ENCODE results near the gene SOX15.
"Not testable (repeated sequence)": the region's sequence is repeated elsewhere in the genome, so short reads cannot be mapped to it uniquely, and the experiment has no call there.

The SOX15 gene

DNA sequence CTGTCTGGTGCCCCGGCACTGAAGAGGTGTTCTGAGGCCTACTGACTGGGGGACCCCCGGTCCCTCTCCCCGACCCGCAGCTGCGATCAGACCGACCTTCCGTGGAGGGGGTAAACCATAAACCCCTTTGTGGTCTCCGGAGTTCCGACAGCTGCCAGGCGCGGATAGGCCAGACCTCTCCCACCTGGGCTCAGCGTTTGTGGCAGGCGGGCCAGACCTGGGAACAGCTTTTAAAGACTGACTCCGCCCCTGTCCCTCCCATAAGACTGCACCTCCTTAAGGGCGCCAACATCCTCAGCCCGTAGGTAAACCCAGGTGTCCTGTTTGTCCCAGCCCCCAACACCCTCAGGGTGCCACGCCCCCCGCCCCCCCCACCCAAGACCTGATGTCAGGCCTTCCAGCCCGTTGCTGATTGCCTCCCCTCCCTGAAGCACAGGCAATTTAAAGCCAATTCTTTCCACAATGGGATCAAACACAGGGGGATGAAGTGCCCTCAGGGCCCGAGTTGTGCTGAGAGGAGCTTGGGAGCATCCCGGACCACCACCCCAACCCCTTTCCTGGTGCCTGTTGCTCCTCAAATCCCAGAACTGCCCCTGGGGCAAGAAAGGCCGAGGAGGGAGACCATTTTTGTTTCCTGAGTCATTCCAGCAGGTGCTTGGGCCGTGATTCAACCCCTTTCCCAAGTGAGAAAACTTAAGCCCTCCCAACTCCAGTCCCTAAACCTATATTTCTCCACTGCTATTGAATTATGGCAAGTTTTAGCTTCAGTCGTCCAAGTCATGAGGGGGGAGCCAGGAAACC lies at the start of gene SOX15:
Gene SOX15 (minus strand): TSS at position 204 of the 801 bp plus-strand sequence. CDS start 418 bp downstream, outside the sequence.
- no peak for DNase-seq

DNA sequence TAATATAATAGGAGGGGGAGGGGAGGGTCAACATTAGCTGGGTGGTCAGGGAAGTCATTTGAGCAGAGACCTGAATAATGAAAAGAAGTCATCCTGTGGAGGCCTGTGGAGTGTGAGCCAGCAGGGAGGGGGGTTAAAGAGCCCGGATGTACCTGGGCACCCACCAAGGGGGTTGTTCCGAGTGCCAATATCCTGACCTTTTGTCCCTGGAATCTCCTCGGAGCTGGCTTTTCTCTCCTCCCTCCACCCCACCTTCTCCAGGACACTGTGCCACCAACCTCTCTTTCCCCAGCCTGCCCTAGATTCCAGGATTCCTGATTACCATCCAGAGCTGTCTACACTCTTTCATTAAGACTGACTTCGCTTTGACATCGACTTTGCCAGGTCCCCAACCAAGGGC lies 46.3 kb upstream of the SOX15 start:
- DNase-seq = no peak

DNA sequence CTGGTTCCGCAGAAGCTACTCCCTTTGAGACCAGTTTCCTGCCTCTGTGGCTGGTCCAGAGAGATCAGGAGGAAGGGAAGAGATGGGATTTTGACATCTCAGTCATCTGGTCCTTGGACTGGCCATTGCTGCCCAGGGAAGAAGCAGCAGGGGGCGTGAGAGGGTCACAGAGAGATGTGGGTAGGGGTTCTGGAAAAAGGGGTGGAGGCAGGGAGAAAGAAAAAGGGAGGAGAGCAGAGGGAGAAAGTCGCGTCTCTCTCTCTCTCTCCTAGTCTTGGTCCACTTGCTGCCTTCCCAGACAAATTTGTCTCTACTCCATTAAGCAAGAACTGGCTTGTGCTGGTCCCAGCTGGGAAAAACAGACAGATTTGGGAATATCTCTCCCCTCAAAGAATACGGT lies 44.5 kb upstream of the SOX15 start:
- DNase-seq = no peak

DNA sequence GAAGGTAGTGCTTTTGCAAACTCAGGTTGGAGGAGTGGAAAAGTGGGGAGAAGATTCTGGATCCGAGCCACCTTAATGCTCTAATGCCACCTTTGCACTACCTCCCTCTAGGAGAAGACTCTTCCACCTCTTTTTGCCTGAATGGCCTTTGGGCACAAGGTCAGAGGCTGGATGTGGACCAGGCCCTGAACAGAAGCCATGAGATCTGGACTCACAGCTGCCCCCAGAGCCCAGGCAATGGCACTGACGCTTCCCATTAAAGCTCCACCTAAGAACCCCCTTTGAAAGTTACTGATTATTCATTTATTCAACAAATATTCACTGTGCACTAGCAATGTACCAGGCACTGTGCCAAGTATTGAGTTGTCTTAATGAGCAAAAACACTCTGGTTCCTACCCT lies 43.2 kb upstream of the SOX15 start:
- no peak for DNase-seq

DNA sequence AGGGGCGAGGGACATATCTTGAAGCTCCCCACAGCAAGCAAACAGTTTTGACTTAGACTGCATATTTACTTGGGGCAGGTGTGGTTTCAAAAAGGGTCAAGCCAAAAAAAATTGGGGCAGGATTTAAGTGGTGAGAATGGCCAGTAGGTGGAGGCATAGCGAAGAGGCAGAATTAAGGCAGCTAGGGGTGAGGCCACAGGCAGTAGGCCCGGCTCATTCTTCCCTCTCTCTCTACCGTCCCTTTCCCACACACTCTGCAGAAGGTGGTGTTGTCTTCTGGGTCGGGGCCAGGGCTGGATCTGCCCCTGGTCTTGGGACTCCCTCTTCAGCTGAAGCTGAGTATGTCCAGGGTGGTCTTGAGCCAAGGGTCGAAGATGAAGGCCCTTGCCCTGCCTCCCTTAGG lies 42.6 kb upstream of the SOX15 start:
- DNase-seq = no peak

DNA sequence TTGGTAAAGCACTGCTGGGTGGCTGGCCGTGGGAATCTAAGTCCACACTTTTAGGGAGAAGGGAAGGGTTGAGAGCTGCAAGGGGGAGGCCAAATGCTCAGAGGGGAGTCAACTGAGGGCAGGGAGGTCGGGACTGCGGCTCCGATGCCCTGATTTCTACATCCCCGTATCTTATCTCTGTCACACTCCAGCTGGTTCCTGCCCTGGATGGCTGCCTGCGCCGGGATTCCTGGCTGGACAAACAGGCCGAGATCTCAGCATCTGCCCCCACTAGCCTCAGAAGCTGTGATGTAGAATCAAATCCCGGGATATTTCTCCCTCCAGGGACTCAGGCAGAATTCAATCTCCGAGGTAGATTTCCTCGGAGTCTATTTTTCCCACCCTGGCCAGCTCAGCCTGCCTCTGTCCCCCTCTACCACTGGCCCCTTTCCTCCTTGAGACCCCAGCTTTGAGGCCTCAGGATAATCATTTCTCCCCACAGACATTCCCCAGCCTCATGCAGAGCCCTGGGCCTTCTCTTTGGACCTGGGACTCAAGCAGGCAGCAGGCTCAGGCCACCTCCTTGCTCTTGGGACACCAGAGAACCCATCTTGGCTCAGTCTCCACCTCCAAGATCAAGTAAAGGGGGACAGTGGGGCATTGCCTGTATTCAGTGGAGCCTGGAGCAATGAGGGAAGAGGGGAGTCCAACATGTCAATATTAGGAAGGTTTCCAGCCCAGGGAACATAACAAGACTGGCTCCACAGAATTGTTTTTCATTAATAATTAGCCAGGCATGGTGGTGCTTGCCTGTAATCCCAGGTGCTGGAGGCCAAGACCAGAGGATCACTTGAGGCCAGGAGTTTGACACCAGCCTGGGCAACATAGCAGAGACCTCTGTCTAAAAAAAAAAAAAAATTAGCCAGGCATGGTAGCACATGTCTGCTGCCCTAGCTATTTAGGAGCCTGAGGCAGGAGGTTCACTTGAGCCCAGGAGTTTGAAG lies 41.8 kb upstream of the SOX15 start:
- DNase-seq = no peak

DNA sequence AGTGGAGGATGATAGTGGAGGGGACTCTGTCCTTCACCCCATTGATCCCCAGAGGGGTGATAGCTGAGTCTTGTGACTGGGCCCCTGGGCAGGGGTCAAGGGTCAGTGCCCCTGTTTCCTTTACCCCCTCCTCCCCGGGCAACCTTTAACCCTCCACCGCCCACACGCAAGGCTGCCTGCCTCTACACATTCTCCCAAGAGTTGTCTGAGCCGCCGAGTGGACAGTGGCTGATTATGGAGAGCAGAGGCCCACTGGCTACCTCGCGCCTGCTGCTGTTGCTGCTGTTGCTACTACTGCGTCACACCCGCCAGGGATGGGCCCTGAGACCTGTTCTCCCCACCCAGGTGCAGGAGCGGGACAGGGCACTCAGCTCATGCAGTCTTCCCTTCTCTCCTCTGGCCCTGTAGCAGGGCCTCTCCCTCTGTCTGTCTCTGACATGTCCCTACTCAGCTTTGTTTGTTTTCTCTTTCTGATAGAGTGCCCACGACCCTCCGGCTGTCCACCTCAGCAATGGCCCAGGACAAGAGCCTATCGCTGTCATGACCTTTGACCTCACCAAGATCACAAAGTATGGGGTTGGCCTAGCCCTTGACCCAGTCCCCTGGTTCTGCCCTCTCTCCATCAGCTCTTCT lies 40.2 kb upstream of the SOX15 start, which contains the start of gene SHBG:
Gene SHBG (plus strand): TSS at position 197 of the 633 bp plus-strand sequence. CDS start 38 bp downstream, at position 235.
- no peak for DNase-seq

DNA sequence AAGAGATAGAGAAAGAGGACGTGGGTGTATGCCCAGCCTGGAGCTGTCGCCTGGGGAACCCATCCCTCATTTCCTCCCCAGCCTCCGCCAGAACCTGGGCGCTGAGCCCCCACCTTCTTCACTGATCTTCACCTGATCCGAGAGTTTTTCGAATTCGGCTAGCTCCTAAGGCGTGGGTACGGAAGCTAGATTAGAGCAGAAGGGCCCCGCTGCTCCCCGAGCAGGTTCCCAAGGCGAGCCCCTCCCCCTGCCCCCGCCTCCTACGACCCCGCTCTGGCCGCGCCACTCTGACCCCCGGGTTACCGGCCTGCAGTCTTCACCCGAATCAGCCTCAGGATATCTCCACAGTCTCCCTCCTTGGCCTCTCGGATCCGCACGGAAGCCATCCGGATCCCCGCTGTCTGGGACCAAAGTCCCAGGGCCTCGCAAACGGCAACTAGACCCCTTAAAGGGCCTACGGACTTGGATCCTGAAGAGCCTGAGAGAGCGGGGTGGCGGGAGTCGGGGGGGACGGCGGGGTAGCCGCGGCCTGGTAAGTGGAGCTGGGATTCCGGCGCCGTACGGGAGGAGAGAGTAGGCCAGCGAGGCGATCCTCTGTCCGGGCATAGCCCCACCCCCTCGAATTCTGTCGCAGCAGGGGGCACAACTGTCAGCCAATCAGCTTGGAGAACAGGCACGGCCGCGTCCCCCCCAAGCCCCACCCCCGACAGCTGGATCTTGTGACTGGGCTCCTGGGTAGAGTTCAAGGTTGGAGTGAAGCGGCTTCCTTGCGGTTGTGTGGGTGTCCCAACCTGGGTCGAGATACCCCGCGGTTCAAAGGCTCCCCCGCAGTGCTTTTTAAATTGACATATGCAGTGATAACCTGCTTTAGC lies 37.6 kb upstream of the SOX15 start, which contains the start of gene SAT2:
Gene SAT2 (minus strand): TSS at position 572 of the 872 bp plus-strand sequence. CDS start 186 bp downstream, at position 386.
- peak; percentile 58 for DNase-seq

DNA sequence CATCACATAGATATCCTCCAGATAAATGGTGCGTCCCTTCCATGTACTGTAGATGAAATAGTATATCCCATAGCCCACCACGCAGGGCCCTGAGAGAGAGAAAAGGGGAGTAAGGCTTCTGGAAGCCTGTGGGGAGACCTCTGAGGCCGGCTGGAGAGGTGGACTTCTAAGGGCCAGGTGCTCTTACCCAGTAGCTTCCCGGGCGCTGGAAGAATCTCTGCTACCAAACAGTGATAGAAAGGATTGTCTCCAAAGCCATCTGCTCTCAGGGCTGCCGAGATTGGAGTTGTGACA lies 37.0 kb upstream of the SOX15 start:
- DNase-seq = no peak

DNA sequence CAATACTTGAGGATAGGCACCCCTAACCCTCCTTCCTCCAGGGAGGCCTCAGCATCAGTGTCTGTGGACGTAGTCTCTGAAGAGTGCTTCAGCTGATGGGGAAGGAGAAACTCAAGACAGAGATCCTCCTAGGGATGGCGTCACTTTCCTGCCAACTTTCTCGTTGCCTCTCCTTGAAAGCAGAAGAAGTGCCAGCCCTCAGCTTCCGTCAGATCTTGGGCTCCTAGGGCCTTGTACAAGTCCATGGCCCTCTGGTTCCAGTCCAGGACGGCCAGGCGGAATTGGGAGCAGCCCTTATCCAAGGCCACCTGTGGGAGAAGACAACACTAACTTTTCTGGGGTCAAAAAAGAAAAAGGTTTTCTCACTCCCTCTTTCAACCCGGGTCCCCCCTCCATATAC lies 36.4 kb upstream of the SOX15 start:
- no peak for DNase-seq

DNA sequence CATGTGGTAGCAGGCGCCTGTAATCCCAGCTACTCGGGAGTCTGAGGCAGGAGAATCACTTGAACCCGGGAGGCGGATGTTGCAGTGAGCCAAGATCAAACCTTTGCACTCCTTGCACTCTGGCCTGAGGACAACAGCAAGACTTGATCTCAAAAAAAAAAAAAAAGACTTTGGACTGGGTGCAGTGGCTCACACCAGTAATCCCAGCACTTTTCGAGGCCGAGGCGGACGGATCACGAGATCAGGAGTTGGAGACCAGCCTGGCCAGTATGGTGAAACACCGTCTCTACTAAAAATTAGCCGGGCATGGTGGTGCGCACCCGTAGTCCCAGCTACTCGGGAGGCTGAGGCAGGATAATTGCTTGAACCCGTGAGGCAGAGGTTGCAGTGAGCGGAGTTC lies 35.9 kb upstream of the SOX15 start:
- DNase-seq = not testable (repeated sequence)

DNA sequence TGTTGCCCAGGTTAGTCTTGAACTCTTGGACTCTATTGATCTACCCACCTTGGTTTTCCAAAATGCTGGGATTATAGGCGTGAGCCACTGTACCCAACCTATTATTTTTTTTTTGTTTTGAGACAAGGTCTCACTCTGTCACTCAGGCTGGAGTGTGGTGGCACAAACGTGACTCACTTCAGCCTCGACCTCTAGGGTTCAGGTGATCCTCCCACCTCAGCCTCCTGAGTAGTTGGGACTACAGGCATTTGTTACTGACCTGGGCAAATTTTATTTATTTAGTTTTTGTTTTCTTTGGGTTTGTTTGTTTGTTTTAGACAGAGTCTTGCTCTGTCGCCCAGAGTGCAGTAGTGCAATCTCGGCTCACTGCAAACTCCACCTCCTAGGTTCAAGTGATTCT lies 33.8 kb upstream of the SOX15 start:
- no peak for DNase-seq

DNA sequence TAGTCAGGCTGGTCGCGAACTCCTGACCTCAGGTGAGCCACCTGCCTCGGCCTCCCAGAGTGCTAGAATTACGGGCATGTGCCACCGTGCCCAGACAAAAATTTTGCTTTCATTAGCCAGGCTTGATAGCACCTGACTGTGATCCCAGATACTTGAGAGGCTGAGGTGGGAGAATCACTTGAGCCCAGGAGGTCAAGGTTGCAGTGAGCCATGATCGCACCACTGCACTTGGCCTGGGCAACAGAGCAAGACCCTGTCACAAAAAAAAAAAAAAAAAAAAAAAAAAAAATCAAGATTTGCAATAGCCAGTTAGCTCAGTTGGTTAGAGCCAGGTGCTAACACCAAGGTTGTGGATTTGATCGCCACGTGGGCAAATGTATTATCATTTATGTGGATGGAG lies 30.9 kb upstream of the SOX15 start:
- DNase-seq = no peak

DNA sequence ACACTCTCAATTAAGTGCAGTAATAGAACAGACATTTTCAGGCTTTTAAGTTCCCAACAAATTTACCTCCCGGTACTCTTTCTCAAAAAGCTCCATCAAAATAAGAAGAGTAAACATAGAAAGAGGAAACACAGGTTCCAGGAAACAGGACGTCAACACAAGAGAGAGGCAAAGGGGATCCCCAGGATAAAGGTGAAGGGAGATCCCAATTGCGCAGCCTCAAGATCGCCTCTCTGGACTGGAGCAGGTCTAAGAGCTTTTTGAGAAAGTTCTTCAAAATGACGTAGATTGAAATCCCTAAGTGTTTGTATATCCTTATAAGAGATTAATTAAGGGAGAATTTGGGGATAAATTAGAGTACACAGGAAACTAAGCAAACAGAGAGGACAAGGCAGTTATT lies 28.7 kb upstream of the SOX15 start:
- DNase-seq = no peak

DNA sequence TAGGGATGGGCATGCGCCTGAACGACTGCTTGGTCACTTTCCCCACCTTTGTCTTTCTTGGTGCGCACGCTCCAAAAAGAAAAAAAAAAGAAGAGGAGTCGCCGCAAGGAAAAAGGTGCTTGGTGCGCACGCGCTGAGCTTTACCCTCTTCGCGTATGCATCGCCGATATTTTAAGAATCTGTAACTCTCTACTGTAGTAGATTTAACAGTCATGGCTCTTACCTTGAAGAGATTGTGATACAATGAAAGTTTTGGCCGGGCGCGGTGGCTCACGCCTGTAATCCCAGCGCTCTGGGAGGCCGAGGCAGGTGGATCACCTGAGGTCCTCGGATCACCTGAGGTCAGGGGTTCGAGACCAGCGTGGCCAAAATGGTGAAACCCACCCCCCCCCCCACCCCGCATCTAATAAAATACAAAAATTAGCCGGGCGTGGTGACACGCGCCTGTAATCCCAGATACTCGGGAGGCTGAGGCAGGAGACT lies 25.4 kb upstream of the SOX15 start:
- no peak for DNase-seq

DNA sequence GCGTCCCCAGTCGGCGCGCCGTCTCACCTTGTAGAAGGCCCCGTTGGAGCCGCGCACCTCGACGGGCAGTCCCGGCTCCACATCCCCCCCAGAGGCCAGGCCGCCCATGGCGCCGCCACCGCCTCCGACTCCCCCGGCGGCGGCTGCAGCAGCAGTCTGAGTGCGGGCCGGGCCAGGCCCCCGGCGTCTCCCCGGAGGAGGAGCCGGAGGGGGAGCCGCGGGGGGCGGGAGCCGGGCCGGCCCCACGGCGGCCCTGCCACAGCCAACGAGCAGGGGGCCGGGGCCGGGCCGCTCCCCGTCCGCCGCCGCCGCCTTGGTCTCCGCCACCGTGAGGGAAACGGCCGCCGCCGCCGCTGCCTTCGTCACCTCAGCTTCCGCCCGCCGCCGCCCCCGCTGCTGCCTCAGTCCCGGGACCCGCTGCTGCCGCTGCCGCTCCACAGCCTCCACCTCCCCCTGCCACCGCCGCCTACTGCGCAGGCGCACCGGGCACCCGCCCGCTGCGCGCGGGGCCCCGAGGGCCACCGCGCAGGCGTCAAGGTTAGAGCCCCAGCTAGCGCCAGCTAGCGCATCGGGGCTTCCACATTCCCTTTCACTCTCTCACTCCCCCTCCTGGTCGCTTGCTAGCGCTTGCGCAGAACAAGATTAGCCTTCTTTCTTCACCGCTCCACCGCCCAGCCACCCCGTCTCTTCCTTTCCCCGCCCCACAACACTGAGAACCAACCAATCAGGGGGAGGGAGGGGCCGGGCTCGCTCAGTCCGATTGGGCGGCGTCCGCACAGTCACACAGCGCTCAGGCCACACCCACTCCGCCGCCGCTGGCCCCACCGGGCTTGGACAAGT lies 24.8 kb upstream of the SOX15 start, which contains the start of gene FXR2:
Gene FXR2 (minus strand): TSS at position 473 of the 840 bp plus-strand sequence. CDS start 365 bp downstream, at position 108.
- peak; percentile 97 for DNase-seq

DNA sequence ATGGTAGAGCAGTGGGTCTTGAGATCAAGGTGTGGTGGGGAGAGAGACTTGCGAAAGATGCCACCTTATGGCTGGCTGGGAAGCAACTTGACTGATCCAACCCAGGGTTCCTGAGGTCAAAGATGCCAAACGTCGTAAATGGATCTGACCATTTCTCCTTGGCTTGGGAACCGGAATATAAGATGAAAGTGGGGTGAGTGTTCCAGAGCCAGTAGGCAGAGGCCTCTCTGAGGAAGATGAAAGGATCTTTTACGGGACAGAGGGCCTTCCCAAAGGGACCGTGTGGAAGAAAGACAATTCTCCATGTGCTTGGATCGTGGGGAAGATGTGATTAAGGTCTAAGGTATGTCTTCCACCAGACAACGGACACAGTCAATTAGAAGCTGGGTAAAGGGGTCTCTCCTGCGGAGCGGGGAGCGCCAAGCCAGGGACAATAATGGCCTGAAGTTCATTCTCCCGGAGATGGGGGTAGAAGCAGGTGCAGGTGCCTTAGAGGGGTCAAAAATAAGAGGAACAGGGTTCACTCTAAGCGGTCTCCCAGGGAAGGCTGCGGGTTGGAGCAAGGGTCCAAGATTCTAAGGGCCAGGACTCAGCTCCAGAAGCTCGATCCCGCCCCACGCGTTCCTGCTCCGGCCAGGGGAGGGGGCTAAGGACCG lies 24.0 kb upstream of the SOX15 start:
- DNase-seq = no peak

DNA sequence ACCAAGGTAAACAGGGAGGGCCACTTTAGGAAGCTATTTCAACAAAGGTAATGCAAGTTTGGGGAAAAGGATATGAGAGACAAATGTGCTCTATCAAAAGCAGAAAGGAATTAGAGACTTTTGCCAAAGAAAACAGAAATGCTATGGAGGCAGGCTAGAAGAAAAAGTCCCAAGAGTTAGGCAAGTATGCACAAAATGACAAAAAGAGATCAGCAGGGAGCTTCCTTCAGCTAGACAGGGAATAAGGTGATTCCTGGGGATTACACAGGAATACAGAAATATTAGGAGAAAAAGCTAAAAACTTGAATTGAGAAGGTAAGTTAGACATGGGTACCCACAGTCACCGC lies 22.4 kb upstream of the SOX15 start:
- no peak for DNase-seq

DNA sequence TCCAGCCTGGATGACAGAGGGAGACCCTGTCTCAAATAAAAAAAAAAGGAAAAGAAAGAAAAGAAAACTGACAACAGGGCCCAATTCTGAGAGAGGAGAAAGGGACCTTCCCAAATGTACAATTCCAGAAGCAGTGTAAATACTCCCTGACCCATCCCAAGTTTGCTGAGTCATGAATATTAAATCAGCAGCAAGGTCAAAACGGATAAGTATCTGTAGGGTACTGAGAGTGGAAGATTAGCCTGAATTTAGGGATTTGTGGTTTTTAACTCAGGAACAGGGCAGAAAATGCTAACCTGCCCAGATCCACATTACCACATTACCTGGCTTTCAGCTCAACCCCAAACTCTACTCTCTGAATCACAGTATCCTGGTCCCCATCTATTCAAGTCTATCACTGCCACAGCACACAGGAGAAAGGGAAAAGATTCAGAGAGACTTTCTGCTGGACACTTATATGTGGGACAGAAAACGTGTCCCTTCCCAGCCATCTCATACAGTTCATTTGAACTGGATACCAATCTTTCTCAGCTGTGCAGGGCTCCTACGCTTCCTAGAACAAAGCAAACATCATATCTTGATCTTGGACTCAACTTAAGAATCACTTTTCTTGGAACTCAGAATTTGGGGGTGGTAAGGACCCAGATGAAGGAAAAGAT lies 21.9 kb upstream of the SOX15 start:
- DNase-seq = no peak

DNA sequence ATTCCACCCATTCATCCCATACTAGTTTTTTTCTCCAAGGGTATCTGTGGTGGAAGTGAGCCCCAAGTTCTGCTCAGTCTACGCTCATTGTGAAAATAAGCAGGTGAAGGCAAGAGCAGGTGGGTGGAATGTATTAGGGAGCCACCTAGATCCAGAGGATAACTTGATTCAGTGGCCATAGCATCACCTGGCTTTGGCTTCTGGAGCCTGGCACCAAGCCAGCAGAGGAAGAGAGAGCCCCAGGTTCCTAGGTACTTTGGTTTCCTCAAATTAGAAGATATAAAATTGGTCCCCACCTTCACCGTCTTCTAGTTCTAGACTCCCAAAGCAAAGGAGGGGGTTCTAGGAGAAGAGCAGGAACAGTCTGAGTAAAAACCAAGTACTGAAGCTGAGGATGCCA lies 20.7 kb upstream of the SOX15 start:
- DNase-seq = no peak
